Neuronal stem cell (in vitro differentiated cells): ENCODE results near the gene RAB11FIP2.

Source experiments
- DNase-seq: peaks from one replicate; pipeline ENCODE4 v3.0.0-alpha.2; 2013; ENCODE audit warnings: low spot score
- H2AFZ ChIP-seq: one replicate; pipeline ENCODE4 v1.6.1; 2013; ENCODE audit warnings: mild to moderate bottlenecking, low read length, inconsistent platforms
- H2AK5ac ChIP-seq: 2 replicates; pipeline ENCODE4 v1.6.1; 2013; ENCODE audit warnings: low read depth, mild to moderate bottlenecking, inconsistent platforms, low read length, moderate library complexity, mixed read lengths
- H2BK120ac ChIP-seq: 2 replicates; pipeline ENCODE4 v1.6.1; 2013; ENCODE audit warnings: low read depth, mild to moderate bottlenecking, inconsistent platforms, low read length, moderate library complexity, mixed read lengths
- H2BK12ac ChIP-seq: one replicate; pipeline ENCODE4 v1.6.1; 2013; ENCODE audit warnings: low read length, inconsistent platforms
- H2BK15ac ChIP-seq: 2 replicates; pipeline ENCODE4 v1.6.1; 2013; ENCODE audit warnings: mild to moderate bottlenecking, low read length, inconsistent platforms, mixed read lengths
- H2BK5ac ChIP-seq: one replicate; pipeline ENCODE4 v1.6.1; 2013; ENCODE audit warnings: inconsistent platforms, mild to moderate bottlenecking, low read length, moderate library complexity
- H3K14ac ChIP-seq: one replicate; pipeline ENCODE4 v1.6.1; 2013; ENCODE audit warnings: low read length, inconsistent platforms
- H3K18ac ChIP-seq: 2 replicates; pipeline ENCODE4 v1.6.1; 2013; ENCODE audit warnings: low read length, inconsistent platforms
- H3K23ac ChIP-seq: 2 replicates; pipeline ENCODE4 v1.6.1; 2013; ENCODE audit warnings: low read depth, mild to moderate bottlenecking, mixed read lengths, low read length, inconsistent platforms; ENCODE audit not compliant: poor library complexity
- H3K27ac ChIP-seq: replicated peaks from 3 replicates; pipeline ENCODE4 v1.5.1; 2013; ENCODE audit warnings: low read length, inconsistent platforms
- H3K27me3 ChIP-seq, 3 experiments: 2 replicates each; pipeline ENCODE4 v1.6.1; 2013; ENCODE audit warnings: low read length in 3 of 3, mild to moderate bottlenecking in 2 of 3, inconsistent platforms in 1 of 3, low read depth in 1 of 3, mixed read lengths in 1 of 3, moderate library complexity in 1 of 3; ENCODE audit not compliant: control insufficient read depth in 3 of 3, insufficient read depth in 3 of 3
- H3K36me3 ChIP-seq, 2 donors: replicated peaks in 1 of 2; 2 replicates each; pipeline ENCODE4 v1.6.1; 2013; ENCODE audit warnings: low read length in 2 of 2; ENCODE audit not compliant: control insufficient read depth in 2 of 2, insufficient read depth in 2 of 2
- H3K4ac ChIP-seq: 2 replicates; pipeline ENCODE4 v1.6.1; 2013; ENCODE audit warnings: inconsistent platforms, mild to moderate bottlenecking, low read length, moderate library complexity
- H3K4me1 ChIP-seq, 2 donors: 1 replicate in 1 of 2; 2 replicates in 1 of 2; pipeline ENCODE4 v1.6.1; 2013; ENCODE audit warnings: low read length in 2 of 2, low read depth in 1 of 2; ENCODE audit not compliant: control insufficient read depth in 2 of 2, insufficient read depth in 1 of 2
- H3K4me2 ChIP-seq: one replicate; pipeline ENCODE4 v1.6.1; 2013; ENCODE audit warnings: mild to moderate bottlenecking, low read length, inconsistent platforms; ENCODE audit not compliant: insufficient read depth, poor library complexity, severe bottlenecking
- H3K4me3 ChIP-seq, 2 donors: 2 replicates each; pipeline ENCODE4 v1.5.1; 2013; ENCODE audit warnings: low read length in 2 of 2, mild to moderate bottlenecking in 2 of 2, inconsistent platforms in 1 of 2, moderate library complexity in 1 of 2
- H3K79me1 ChIP-seq: one replicate; pipeline ENCODE4 v1.6.1; 2013; ENCODE audit warnings: low read depth, mild to moderate bottlenecking, inconsistent platforms, low read length, moderate library complexity
- H3K9ac ChIP-seq: one replicate; pipeline ENCODE4 v1.6.1; 2013; ENCODE audit warnings: mild to moderate bottlenecking, low read depth, low read length, inconsistent platforms; ENCODE audit not compliant: poor library complexity
- H3K9me3 ChIP-seq, 2 donors: replicated peaks in 1 of 2; 2 replicates each; pipeline versions ENCODE3 to v1.6.1; 2013; ENCODE audit warnings: low read length in 2 of 2, mild to moderate bottlenecking in 2 of 2, inconsistent platforms in 1 of 2, low read depth in 1 of 2, mixed read lengths in 1 of 2, moderate library complexity in 1 of 2; ENCODE audit not compliant: control insufficient read depth in 2 of 2, insufficient read depth in 1 of 2
- H4K8ac ChIP-seq: one replicate; pipeline ENCODE4 v1.6.1; 2013; ENCODE audit warnings: low read depth, mild to moderate bottlenecking, inconsistent platforms, low read length, moderate library complexity
- H4K91ac ChIP-seq: one replicate; pipeline ENCODE4 v1.6.1; 2013; ENCODE audit warnings: low read length, low read depth, mild to moderate bottlenecking, inconsistent platforms; ENCODE audit not compliant: poor library complexity
- WGBS, 2 donors: extraction: QIAGEN DNeasy Blood & Tissue Kit; methylation state at CpG; one replicate each; pipeline ENCODE4 v1.1.7; 2013; ENCODE audit warnings: missing lambda C conversion rate in 2 of 2, mixed read lengths in 1 of 2; ENCODE audit not compliant: insufficient read length in 2 of 2, insufficient replicate concordance in 1 of 2; ENCODE audit errors: extremely low coverage in 2 of 2; 5-methylcytosine and 5-hydroxymethylcytosine counted together

The RAB11FIP2 gene

GRCh38 chr10:117964536-117964935 lies 82.2 kb downstream of the RAB11FIP2 start:
- no CpG with 5 or more reads among the region's 4 CpGs for WGBS, 2 donors
- Histone ChIP-seq H2AFZ (no peak overlapping the region), H2BK12ac (no peak overlapping the region)

GRCh38 chr10:117960345-117960935 lies 86.3 kb downstream of the RAB11FIP2 start:
- H2BK12ac ChIP-seq: no peak overlapping the region
- H2BK120ac ChIP-seq: no peak overlapping the region
- H3K9ac ChIP-seq: no peak overlapping the region
- H2BK5ac ChIP-seq: no peak overlapping the region
- no peak overlapping the region for H4K8ac ChIP-seq
- DNase-seq: no peak
- H2BK15ac ChIP-seq: no peak overlapping the region
- H3K18ac ChIP-seq: no peak overlapping the region
- no peaks in the 10 kb centered on the region for H3K79me1 ChIP-seq
- H3K4ac ChIP-seq: no peak overlapping the region
- no peaks in the 10 kb centered on the region for H3K9me3 ChIP-seq
- H3K27ac ChIP-seq: no peak overlapping the region
- WGBS, 2 donors: no CpG with 5 or more reads among the region's 4 CpGs
- H3K36me3 ChIP-seq: no peaks in the 10 kb centered on the region
- H4K91ac ChIP-seq: no peak overlapping the region
- no peak overlapping the region for H3K4me2 ChIP-seq
- H3K4me1 ChIP-seq: peaks cover 0 to 6% of the 10 kb centered on the region in 2 donors
- H3K14ac ChIP-seq: no peak overlapping the region
- H3K4me3 ChIP-seq: peak overlapping the region in 1 of 2 donors; percentile 59
- no peak overlapping the region for H2AFZ ChIP-seq
- H3K23ac ChIP-seq: no peak overlapping the region
- peaks cover 0 to 13% (median 0%) of the 10 kb centered on the region in 3 experiments for H3K27me3 ChIP-seq
- H2AK5ac ChIP-seq: no peak overlapping the region

More at GRCh38 chr10:117964536-117964935, 82.2 kb downstream of the RAB11FIP2 start:
- Histone ChIP-seq H3K4me3 (no peak overlapping the region), H3K18ac (no peak overlapping the region), H3K27me3 (peaks cover 0 to 17% (median 0%) of the 10 kb centered on the region in 3 experiments), H3K14ac (no peak overlapping the region), H2BK15ac (no peak overlapping the region), H3K23ac (no peak overlapping the region), H4K8ac (no peak overlapping the region), H3K9ac (no peak overlapping the region), H3K4ac (no peak overlapping the region), H3K9me3 (no peaks in the 10 kb centered on the region), H2BK120ac (no peak overlapping the region), H3K27ac (no peak overlapping the region), H3K4me2 (no peak overlapping the region), H2AK5ac (no peak overlapping the region), H4K91ac (no peak overlapping the region), H2BK5ac (no peak overlapping the region), H3K79me1 (no peaks in the 10 kb centered on the region), H3K36me3 (no peaks in the 10 kb centered on the region), H3K4me1 (peaks cover 0 to 6% of the 10 kb centered on the region in 2 donors)
- DNase-seq: no peak

- no peak overlapping the region for H3K23ac ChIP-seq
- no peak overlapping the region for H2BK120ac ChIP-seq
- no peak overlapping the region for H3K18ac ChIP-seq
- H4K8ac ChIP-seq: no peak overlapping the region
- H3K9ac ChIP-seq: no peak overlapping the region
- no peak overlapping the region for H2AFZ ChIP-seq
- H2BK15ac ChIP-seq: no peak overlapping the region
- peaks cover 0 to 16% (median 0%) of the 10 kb centered on the region in 3 experiments for H3K27me3 ChIP-seq
- H2BK5ac ChIP-seq: no peak overlapping the region
- H3K14ac ChIP-seq: no peak overlapping the region
- H3K27ac ChIP-seq: no peak overlapping the region
- no peak overlapping the region for H3K4me3 ChIP-seq
- no peaks in the 10 kb centered on the region for H3K9me3 ChIP-seq
- no CpG with 5 or more reads among the region's 2 CpGs for WGBS, 2 donors
- no peaks in the 10 kb centered on the region for H3K4me1 ChIP-seq
- no peak overlapping the region for H3K4ac ChIP-seq
- no peak overlapping the region for H2AK5ac ChIP-seq
- no peaks in the 10 kb centered on the region for H3K79me1 ChIP-seq
- no peak overlapping the region for H3K4me2 ChIP-seq
- no peak overlapping the region for H4K91ac ChIP-seq
- H3K36me3 ChIP-seq: no peaks in the 10 kb centered on the region
- DNase-seq: no peak
- H2BK12ac ChIP-seq: no peak overlapping the region
Observed at GRCh38 chr10:117956972-117957371, 89.8 kb downstream of the RAB11FIP2 start.

- peaks cover 0 to 6% (median 2%) of the 10 kb centered on the region in 3 experiments for H3K27me3 ChIP-seq
- no CpG with 5 or more reads among the region's 1 CpG for WGBS, 2 donors
- DNase-seq: no peak
- peaks cover 0 to 2% of the 10 kb centered on the region in 2 donors for H3K9me3 ChIP-seq
- no peak overlapping the region for H3K14ac ChIP-seq
- no peak overlapping the region for H2BK12ac ChIP-seq
- no peaks in the 10 kb centered on the region for H3K79me1 ChIP-seq
- H3K9ac ChIP-seq: no peak overlapping the region
- no peak overlapping the region for H2AFZ ChIP-seq
- peaks cover 0 to 2% of the 10 kb centered on the region in 2 donors for H3K4me1 ChIP-seq
- H3K23ac ChIP-seq: no peak overlapping the region
- no peak overlapping the region for H3K27ac ChIP-seq
- no peak overlapping the region for H3K4me2 ChIP-seq
- H4K8ac ChIP-seq: no peak overlapping the region
- no peak overlapping the region for H2BK5ac ChIP-seq
- no peak overlapping the region for H3K4me3 ChIP-seq
- H2AK5ac ChIP-seq: no peak overlapping the region
- no peak overlapping the region for H2BK15ac ChIP-seq
- H3K36me3 ChIP-seq: no peaks in the 10 kb centered on the region
- H2BK120ac ChIP-seq: no peak overlapping the region
- H4K91ac ChIP-seq: no peak overlapping the region
- no peak overlapping the region for H3K4ac ChIP-seq
- no peak overlapping the region for H3K18ac ChIP-seq
Observed at GRCh38 chr10:117955176-117955575, 91.6 kb downstream of the RAB11FIP2 start.
